Smooth muscle cell (in vitro differentiated cells): ENCODE results near the gene ACTR3. TPM values are rescaled to one million over a fixed set of nuclear protein-coding genes. Genes with fewer than 3 reads are reported as not detected.

Source experiments
- DNase-seq: peaks from one replicate; lab custom pipeline; 2025; ENCODE audit not compliant: unreplicated experiment; lab: John Stamatoyannopoulos, UW
- H2AFZ ChIP-seq: fragments of 200-600 bp; sonication (generic); 2 replicates; pipeline ENCODE4 v1.6.0; 2016; ENCODE audit warnings: antibody characterized with exemption, low read depth, mild to moderate bottlenecking
- H3F3A ChIP-seq: fragments of 200-600 bp; sonication (generic); 2 replicates; pipeline ENCODE4 v1.6.0; 2017; ENCODE audit warnings: antibody characterized with exemption, low read depth
- H3K27ac ChIP-seq: fragments of 200-600 bp; sonication (generic); 2 replicates; pipeline ENCODE4 v1.5.1; 2016; ENCODE audit warnings: low read depth, mild to moderate bottlenecking
- H3K27me3 ChIP-seq: fragments of 200-600 bp; sonication (generic); 2 replicates; pipeline ENCODE4 v1.6.1; 2016; ENCODE audit warnings: low read depth, mild to moderate bottlenecking
- H3K36me3 ChIP-seq: fragments of 200-600 bp; sonication (generic); 2 replicates; pipeline ENCODE4 v1.5.1; 2016; ENCODE audit warnings: low read depth
- H3K4me1 ChIP-seq: fragments of 200-600 bp; sonication (generic); 2 replicates; pipeline ENCODE4 v1.5.1; 2016; ENCODE audit warnings: low read depth
- H3K4me2 ChIP-seq: fragments of 200-600 bp; sonication (generic); 2 replicates; pipeline ENCODE4 v1.6.0; 2016; ENCODE audit warnings: mild to moderate bottlenecking
- H3K4me3 ChIP-seq: fragments of 200-600 bp; sonication (generic); 2 replicates; pipeline ENCODE4 v1.5.1; 2016; ENCODE audit warnings: mild to moderate bottlenecking
- H3K79me2 ChIP-seq: fragments of 200-600 bp; sonication (generic); 2 replicates; pipeline ENCODE4 v1.6.0; 2016; ENCODE audit warnings: low read depth, mild to moderate bottlenecking
- H3K9ac ChIP-seq: fragments of 200-600 bp; sonication (generic); 2 replicates; pipeline ENCODE4 v1.6.0; 2016; ENCODE audit warnings: low read depth
- H3K9me3 ChIP-seq: fragments of 200-600 bp; sonication (generic); replicated peaks from 2 replicates; pipeline ENCODE4 v1.5.1; 2016; ENCODE audit warnings: low read depth
- H4K20me1 ChIP-seq: fragments of 200-600 bp; sonication (generic); 2 replicates; pipeline ENCODE4 v1.6.0; 2016; ENCODE audit warnings: low read depth
- CTCF ChIP-seq: fragments of 200-600 bp; sonication (generic); IDR thresholded peaks from 2 replicates; pipeline ENCODE4 v1.5.1; 2017; ENCODE audit warnings: borderline replicate concordance, mild to moderate bottlenecking, antibody characterized with exemption; ENCODE audit not compliant: insufficient read depth, poor library complexity, severe bottlenecking
- WGBS: methylation state at CpG from one replicate; pipeline ENCODE4 v1.1.7; 2016; ENCODE audit warnings: low lambda C conversion rate; 5-methylcytosine and 5-hydroxymethylcytosine counted together
- polyA plus RNA-seq: library from polyadenylated mRNA; unstranded; fragments of >200 nt; fragmentation: Nextera tagmentation; extraction: Ambion mirVana; gene quantifications from 2 replicates; pipeline ENCODE4 v1.2.1, GENCODE V29; 2016
- total RNA-seq: library from RNA; depleted of rRNA; stranded (reverse); fragments of >200 nt; gene quantifications from 2 replicates; pipeline ENCODE4 v1.2.3, GENCODE V29; 2014

The ACTR3 gene
- total and polyA plus RNA-seq, 2 experiments from 2014 or later = 173 to 263 TPM

- Histone ChIP-seq H2AFZ (no peak overlapping the region), H3K79me2 (peaks cover 100% of the 10 kb centered on the region), H3K9me3 (no peaks in the 10 kb centered on the region), H3K4me1 (no peaks in the 10 kb centered on the region), H3K4me2 (no peak overlapping the region), H3K9ac (no peak overlapping the region), H3K27me3 (no peaks in the 10 kb centered on the region), H3K36me3 (peaks cover 12% of the 10 kb centered on the region), H3K27ac (no peak overlapping the region), H3K4me3 (no peak overlapping the region), H4K20me1 (peaks cover 100% of the 10 kb centered on the region), H3F3A (peaks cover 3% of the 10 kb centered on the region)
- TF ChIP-seq CTCF = no peak
- WGBS = 95% methylated on average over 3 of the region's 3 CpGs
- no peak for DNase-seq
Observed at GRCh38 chr2:113920996-113921395, 31.1 kb downstream of the ACTR3 start.

DNA sequence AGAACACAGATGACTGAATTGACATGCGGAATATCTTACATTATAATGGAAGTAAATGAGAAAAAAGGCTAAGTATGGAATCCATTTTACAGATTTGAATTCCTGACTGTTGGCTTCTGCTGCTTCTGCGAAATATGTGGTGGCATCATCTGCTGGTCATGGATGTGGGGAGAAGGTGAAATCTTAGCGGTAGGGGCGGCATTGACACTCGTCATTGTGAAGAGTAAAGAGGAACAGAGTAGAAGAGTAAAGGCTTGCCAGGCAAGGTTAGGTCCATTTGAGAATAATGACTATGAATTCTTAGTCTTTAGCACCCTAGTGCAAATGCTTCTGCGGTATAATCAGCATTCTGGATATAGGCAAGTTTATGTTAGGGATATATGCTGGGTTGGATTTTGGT lies 32.4 kb downstream of the ACTR3 start:
- Histone ChIP-seq H3K9me3 (no peaks in the 10 kb centered on the region), H3K4me1 (no peaks in the 10 kb centered on the region), H3K27ac (no peak overlapping the region), H3K79me2 (peaks cover 100% of the 10 kb centered on the region), H3K27me3 (no peaks in the 10 kb centered on the region), H3K4me2 (no peak overlapping the region), H3K36me3 (peaks cover 19% of the 10 kb centered on the region), H2AFZ (no peak overlapping the region), H3K4me3 (no peak overlapping the region), H4K20me1 (peaks cover 99% of the 10 kb centered on the region), H3K9ac (no peak overlapping the region), H3F3A (no peaks in the 10 kb centered on the region)
- over 99% methylated on average over 6 of the region's 6 CpGs for WGBS
- TF ChIP-seq CTCF = no peak
- no peak for DNase-seq

- Histone ChIP-seq H4K20me1 (peaks cover 99% of the 10 kb centered on the region), H3F3A (no peaks in the 10 kb centered on the region), H3K36me3 (peaks cover 22% of the 10 kb centered on the region), H3K4me2 (no peak overlapping the region), H3K9me3 (no peaks in the 10 kb centered on the region), H3K27ac (no peak overlapping the region), H3K4me3 (no peak overlapping the region), H2AFZ (no peak overlapping the region), H3K4me1 (no peaks in the 10 kb centered on the region), H3K79me2 (peaks cover 100% of the 10 kb centered on the region), H3K27me3 (no peaks in the 10 kb centered on the region), H3K9ac (no peak overlapping the region)
- DNase-seq = no peak
- WGBS = 83% methylated on average over 3 of the region's 3 CpGs
- no peak for TF ChIP-seq CTCF
Observed at GRCh38 chr2:113922784-113923183, 32.9 kb downstream of the ACTR3 start.

DNA sequence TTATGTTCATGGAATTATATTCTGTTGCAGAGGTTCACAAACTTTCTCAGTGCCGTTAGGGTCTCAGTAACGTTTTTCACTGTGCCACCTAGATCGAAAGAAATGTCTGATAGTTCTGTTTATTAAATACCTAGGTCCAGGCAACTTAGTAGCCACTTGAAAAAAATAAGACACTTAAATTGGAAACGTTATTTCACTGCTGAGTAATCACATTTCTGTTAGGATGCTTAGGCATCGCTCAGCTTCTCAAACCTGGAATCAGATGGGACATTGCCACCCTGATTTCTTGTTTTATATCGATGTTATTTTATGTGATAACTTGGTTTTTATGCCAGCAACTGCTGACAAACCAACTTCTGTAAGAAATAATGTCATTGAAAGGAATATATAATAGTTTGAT lies 36.0 kb downstream of the ACTR3 start:
- H3K4me2 ChIP-seq = no peak overlapping the region
- no peaks in the 10 kb centered on the region for H3K9me3 ChIP-seq
- H4K20me1 ChIP-seq = peaks cover 97% of the 10 kb centered on the region
- H3K4me3 ChIP-seq = no peak overlapping the region
- H3F3A ChIP-seq = no peaks in the 10 kb centered on the region
- H3K79me2 ChIP-seq = peaks cover 100% of the 10 kb centered on the region
- H2AFZ ChIP-seq = no peak overlapping the region
- TF ChIP-seq CTCF = no peak
- 81% methylated on average over 6 of the region's 6 CpGs for WGBS
- no peaks in the 10 kb centered on the region for H3K27me3 ChIP-seq
- no peak overlapping the region for H3K9ac ChIP-seq
- peaks cover 25% of the 10 kb centered on the region for H3K36me3 ChIP-seq
- DNase-seq = no peak
- H3K4me1 ChIP-seq = no peaks in the 10 kb centered on the region
- no peak overlapping the region for H3K27ac ChIP-seq
